ENCODE measurements around the gene SDC4.

Gene SDC4

DNA sequence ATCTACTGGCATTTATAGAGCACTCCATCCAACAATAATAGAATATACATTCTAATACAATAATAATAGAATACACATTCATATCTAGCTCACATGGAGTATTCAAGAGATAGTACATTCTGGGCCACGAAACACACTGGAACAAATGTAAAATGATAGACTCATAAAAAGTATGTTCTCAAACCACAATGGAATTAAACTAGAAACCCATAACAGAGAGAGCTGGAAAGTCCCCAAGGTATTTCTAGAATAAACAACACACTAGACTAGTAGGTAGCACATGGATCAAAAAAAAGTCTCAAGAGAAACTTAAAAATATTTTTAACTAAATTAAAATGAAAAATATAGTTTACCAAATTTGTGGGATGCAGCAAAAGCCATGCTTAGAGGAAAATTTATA, 39.0 kb upstream of the SDC4 start:
- TF ChIP-seq, protein P1, sequence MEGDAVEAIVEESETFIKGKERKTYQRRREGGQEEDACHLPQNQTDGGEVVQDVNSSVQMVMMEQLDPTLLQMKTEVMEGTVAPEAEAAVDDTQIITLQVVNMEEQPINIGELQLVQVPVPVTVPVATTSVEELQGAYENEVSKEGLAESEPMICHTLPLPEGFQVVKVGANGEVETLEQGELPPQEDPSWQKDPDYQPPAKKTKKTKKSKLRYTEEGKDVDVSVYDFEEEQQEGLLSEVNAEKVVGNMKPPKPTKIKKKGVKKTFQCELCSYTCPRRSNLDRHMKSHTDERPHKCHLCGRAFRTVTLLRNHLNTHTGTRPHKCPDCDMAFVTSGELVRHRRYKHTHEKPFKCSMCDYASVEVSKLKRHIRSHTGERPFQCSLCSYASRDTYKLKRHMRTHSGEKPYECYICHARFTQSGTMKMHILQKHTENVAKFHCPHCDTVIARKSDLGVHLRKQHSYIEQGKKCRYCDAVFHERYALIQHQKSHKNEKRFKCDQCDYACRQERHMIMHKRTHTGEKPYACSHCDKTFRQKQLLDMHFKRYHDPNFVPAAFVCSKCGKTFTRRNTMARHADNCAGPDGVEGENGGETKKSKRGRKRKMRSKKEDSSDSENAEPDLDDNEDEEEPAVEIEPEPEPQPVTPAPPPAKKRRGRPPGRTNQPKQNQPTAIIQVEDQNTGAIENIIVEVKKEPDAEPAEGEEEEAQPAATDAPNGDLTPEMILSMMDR (IDR thresholded peaks at IDR 0.05; ENCODE audit: low read depth, low read length, missing control alignments), result no peak
- DNase-seq (ENCODE audit: extremely low read depth, low read depth), result no peak
- no peak overlapping the region for H3K4me3 ChIP-seq (replicated peaks; ENCODE audit: low read depth, low read length)

DNA sequence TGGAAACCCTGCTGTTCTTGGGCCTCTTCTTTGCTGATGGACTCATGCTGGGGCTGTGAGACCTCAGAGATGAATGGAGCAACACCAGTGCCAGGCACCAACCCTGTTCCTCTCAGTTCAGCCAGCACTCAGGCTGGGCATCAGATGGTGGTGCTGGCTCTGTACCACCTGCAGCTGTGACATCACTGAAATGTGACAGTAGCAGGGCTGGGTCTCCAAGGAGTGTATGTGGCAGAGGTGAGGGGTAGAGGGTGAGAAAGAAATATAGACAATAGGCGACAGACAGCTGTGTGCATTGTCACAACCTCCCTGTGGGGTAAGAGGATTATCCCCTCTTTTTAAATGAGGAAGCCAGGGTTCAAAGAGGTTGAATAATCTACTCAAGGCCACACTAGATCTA, 30.0 kb upstream of the SDC4 start, which contains the start of gene TP53TG5:
TP53TG5 (minus strand) TSS at position 135 of the 400 bp plus-strand sequence; CDS start at position 46, 89 bp downstream.
- TF ChIP-seq, protein P1 (IDR thresholded peaks at IDR 0.05; ENCODE audit: low read depth, low read length, missing control alignments), result no peak
- no peak within 1 kb of the TSS for H3K4me3 ChIP-seq (replicated peaks; ENCODE audit: low read depth, low read length)
- DNase-seq (ENCODE audit: extremely low read depth, low read depth), result no peak

DNA sequence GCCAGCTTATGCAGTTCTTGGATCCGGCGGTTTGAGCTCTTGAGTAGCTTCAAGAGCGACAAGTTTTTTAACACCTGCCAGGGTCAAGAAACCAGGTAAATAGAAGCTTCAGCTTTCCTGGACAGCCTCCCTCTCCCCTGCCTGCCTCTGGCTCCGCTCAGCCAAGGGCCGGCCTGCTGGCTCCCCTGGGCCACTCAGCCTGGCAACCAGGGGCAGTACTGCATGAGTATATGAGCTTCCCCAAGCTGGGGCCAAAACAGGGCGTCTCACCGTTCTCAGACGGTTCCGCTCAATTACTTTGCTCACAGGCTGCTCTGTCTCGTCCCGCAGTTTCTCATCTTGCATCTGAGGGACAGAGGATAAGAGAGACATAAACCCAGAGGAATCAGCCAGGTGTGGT, 29.0 kb upstream of the SDC4 start:
- no peak overlapping the region for H3K4me3 ChIP-seq (replicated peaks; ENCODE audit: low read depth, low read length)
- TF ChIP-seq, protein P1 (IDR thresholded peaks at IDR 0.05; ENCODE audit: low read depth, low read length, missing control alignments), result no peak
- no peak for DNase-seq (ENCODE audit: extremely low read depth, low read depth)

DNA sequence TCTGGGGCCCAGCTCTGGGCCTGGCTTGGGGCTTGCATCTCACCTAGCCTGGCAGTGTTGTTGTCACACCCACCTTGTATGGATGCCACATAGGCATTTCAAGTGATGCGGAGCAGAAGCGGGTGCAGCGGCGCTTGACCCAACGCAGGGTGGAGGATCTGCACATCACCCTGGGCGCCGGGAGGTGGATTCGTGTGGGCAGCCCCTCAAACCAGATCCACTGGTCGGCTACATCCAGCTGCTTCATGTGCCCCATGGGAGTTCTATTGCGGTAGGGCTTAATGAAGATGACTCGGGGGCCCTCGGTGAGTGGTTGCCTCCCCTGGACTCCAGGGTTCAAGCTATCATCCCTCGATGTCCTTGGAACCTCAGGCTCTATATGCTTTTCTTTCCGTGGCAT, 26.7 kb upstream of the SDC4 start:
- DNase-seq (ENCODE audit: extremely low read depth, low read depth), result no peak
- H3K4me3 ChIP-seq (replicated peaks; ENCODE audit: low read depth, low read length), result no peak overlapping the region
- TF ChIP-seq, protein P1 (IDR thresholded peaks at IDR 0.05; ENCODE audit: low read depth, low read length, missing control alignments), result no peak

DNA sequence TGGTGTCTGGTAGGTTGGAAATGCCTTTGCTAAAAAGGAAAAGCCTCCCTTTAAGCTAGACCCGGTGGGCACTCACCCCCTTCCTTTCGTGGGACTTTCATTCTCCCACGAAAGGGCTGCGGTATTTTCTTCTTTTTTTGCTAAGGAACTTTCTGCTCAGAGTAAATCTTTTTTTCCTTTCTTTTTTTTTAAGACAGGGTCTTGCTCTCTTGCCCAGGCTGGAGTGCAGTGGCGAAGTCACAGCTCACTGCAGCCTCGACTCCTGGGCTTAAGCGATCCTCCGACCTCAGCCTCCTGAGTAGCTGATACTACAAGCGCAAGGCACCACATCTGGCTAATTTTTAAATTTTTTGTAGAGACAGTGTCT, 25.9 kb upstream of the SDC4 start:
- TF ChIP-seq, protein P1 (IDR thresholded peaks at IDR 0.05; ENCODE audit: low read depth, low read length, missing control alignments), result no peak
- DNase-seq (ENCODE audit: extremely low read depth, low read depth), result no peak
- no peak overlapping the region for H3K4me3 ChIP-seq (replicated peaks; ENCODE audit: low read depth, low read length)

DNA sequence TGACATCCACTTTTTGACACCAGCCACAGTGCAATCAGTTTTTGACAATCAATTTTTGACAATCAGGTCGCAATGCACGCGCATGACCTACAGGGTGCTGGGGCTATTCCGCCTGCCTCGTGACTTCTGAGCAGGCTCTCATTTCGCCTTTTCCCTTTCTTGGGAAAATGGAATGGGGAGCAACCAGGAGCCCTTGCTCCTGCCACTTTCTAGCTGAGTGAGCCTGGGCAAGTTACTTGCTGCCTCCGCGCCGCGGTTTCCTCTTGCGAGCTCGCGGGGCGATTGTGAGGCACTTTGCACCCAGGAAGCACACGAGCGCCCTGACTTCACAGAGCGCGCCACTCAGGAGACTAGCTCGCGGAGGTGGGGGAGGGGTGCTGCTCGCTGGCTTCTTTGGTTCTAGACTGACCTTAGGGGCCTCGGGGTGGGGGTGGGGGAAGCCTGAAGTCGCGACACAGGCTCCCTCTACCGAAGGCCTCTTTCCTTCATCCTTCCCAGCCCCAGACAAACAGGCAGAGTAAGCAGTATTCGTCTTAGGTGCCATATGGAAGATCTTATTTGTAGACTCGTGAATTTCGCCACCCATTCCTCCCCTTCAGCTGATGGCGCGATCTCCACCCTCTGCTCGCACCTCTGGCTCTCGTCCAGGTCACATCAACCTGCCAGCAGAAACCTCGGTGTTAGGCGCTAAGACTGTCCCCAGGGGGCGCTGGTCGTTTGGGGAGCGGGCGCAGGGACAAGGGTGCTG, 25.3 kb upstream of the SDC4 start:
- TF ChIP-seq, protein P1 (IDR thresholded peaks at IDR 0.05; ENCODE audit: low read depth, low read length, missing control alignments), result peak; percentile 92

More for the DNA sequence above, 25.3 kb upstream of the SDC4 start:
- peak; percentile 57 for DNase-seq (ENCODE audit: extremely low read depth, low read depth)
- peak overlapping the region; percentile 28 for H3K4me3 ChIP-seq (replicated peaks; ENCODE audit: low read depth, low read length)

Measured in HFF-Myc (cell line).